MM.1S (cell line): ENCODE measurements around the gene WDR82.

ENCODE experiments used
- CTCF ChIP-seq: fragments of 300-600 bp; sonication (generic); IDR thresholded peaks from 2 replicates; pipeline ENCODE4 v1.5.1; 2016; ENCODE audit warnings: antibody characterized with exemption, low read length, mixed read lengths
- EZH2 ChIP-seq: fragments of 300-600 bp; sonication (generic); optimal IDR thresholded peaks from 2 replicates; pipeline ENCODE3; 2017; ENCODE audit warnings: low read depth, mild to moderate bottlenecking, antibody characterized with exemption, low read length, mixed read lengths
- EZH2phosphoT487 ChIP-seq: fragments of 300-600 bp; sonication (generic); IDR thresholded peaks from 2 replicates; pipeline ENCODE4 v1.6.1; 2018; ENCODE audit warnings: antibody characterized with exemption, low read length

- TF ChIP-seq EZH2phosphoT487 (no peak), CTCF (no peak), EZH2 (no peak)
These were observed 48.8 kb downstream of the WDR82 start for GRCh38 chr3:52229656-52230055.
